Chondrocyte (in vitro differentiated cells): ENCODE data around the gene SLC9A9. TPM values are rescaled to one million over a fixed set of nuclear protein-coding genes. Genes with fewer than 3 reads are reported as not detected.

Experiments
- DNase-seq: peaks from one replicate; pipeline ENCODE4 v3.0.0; 2021; ENCODE audit warnings: mixed read lengths, low spot score
- H3K27ac Mint-ChIP-seq: one replicate; pipeline ENCODE4 v1.8.0; 2021; ENCODE audit warnings: mild to moderate bottlenecking, moderate library complexity, mixed read lengths; ENCODE audit not compliant: unreplicated experiment
- H3K27me3 Mint-ChIP-seq: 2 replicates; pipeline ENCODE4 v1.8.0; 2021; ENCODE audit warnings: low read depth, mixed read lengths
- H3K36me3 Mint-ChIP-seq: 2 replicates; pipeline ENCODE4 v1.8.0; 2021; ENCODE audit warnings: low read depth, mixed read lengths
- H3K4me1 Mint-ChIP-seq: 2 replicates; pipeline ENCODE4 v1.8.0; 2021; ENCODE audit warnings: low read depth, mild to moderate bottlenecking, mixed read lengths
- H3K4me3 Mint-ChIP-seq: one replicate; pipeline ENCODE4 v1.8.0; 2021; ENCODE audit warnings: mild to moderate bottlenecking, moderate library complexity, mixed read lengths; ENCODE audit not compliant: unreplicated experiment
- H3K9me3 Mint-ChIP-seq: 2 replicates; pipeline ENCODE4 v1.8.0; 2021; ENCODE audit warnings: low read depth, mixed read lengths
- total RNA-seq: library from RNA; stranded (reverse); gene quantifications from 3 replicates; pipeline ENCODE4 v1.2.1, GENCODE V29; 2021
- TF ChIP-seq, protein P1 (sequence below): fragments of 200-600 bp; sonication (generic); IDR thresholded peaks from 2 replicates; pipeline ENCODE4 v1.5.0; 2021; ENCODE audit warnings: antibody characterized with exemption, mild to moderate bottlenecking, moderate library complexity

Gene SLC9A9
- total RNA-seq, 1 donor from 2014 or later: 2.6 TPM

DNA sequence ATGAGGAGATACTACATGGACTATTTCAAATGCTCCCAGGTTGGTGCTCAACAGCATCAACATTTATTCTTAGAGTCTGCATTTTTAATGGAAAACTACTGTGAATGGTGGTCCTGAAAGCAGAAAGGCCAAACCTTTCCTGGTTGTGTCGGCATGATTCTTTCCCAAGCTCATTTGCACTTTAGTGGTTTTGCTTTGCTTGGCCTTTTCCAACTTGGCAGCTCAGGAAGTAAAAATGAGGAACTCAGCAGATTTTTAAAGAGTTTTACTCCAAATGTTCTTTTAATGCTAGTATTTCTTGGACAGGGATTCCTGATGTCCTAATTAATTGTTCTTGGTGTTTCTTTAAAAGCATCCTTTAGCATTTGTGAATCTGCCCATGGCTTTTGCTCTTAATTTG is 197.4 kb downstream of the SLC9A9 start:
- H3K36me3 Mint-ChIP-seq: peaks cover 3% of the 10 kb centered on the region
- TF ChIP-seq, protein P1, sequence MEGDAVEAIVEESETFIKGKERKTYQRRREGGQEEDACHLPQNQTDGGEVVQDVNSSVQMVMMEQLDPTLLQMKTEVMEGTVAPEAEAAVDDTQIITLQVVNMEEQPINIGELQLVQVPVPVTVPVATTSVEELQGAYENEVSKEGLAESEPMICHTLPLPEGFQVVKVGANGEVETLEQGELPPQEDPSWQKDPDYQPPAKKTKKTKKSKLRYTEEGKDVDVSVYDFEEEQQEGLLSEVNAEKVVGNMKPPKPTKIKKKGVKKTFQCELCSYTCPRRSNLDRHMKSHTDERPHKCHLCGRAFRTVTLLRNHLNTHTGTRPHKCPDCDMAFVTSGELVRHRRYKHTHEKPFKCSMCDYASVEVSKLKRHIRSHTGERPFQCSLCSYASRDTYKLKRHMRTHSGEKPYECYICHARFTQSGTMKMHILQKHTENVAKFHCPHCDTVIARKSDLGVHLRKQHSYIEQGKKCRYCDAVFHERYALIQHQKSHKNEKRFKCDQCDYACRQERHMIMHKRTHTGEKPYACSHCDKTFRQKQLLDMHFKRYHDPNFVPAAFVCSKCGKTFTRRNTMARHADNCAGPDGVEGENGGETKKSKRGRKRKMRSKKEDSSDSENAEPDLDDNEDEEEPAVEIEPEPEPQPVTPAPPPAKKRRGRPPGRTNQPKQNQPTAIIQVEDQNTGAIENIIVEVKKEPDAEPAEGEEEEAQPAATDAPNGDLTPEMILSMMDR: no peak
- DNase-seq: no peak
- H3K27ac Mint-ChIP-seq: no peak overlapping the region
- no peaks in the 10 kb centered on the region for H3K27me3 Mint-ChIP-seq
- no peak overlapping the region for H3K4me3 Mint-ChIP-seq
- no peaks in the 10 kb centered on the region for H3K9me3 Mint-ChIP-seq
- peaks cover 13% of the 10 kb centered on the region for H3K4me1 Mint-ChIP-seq

DNA sequence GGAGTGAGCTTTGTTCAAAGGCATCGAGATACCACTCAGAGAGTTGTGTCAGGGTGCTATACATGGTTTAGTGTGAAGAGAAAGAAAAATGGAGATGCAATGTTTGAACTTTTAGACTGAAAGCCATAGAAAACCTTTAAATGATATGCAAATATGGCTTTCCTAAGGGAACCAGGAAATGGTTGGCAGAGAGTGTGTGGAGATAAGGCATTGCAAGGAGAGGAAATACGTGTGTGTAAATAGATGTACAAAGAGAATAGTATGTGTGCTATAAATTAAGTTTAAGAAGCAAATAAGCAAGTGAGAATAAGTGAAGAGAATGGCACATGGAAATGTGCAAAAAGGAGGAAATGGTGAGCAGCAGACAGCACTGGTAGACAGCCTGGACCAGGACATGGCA is 198.1 kb downstream of the SLC9A9 start:
- TF ChIP-seq, protein P1: no peak
- Mint-ChIP-seq H3K4me3 (no peak overlapping the region), H3K4me1 (peaks cover 13% of the 10 kb centered on the region), H3K36me3 (peaks cover 3% of the 10 kb centered on the region), H3K27ac (no peak overlapping the region), H3K27me3 (no peaks in the 10 kb centered on the region), H3K9me3 (no peaks in the 10 kb centered on the region)
- DNase-seq: no peak

DNA sequence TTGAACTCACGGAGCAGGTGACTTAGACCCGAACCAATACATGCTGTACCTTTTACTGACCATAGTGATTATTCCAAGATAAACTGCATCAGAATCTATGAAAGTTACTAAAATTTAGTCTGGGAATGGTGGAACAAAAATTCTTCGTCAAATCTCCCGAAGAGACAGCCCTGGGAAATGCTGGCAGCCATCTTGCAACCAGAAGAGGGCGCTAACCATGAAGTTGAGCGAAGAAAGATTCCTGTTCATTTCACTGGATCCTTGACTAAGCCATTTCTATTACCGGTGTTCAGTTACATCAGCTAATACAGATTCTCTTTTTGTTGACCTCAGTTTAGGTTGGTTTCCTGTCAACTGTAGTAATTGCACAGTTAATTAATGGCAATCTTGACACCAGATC is 199.6 kb downstream of the SLC9A9 start:
- no peak for DNase-seq
- Mint-ChIP-seq H3K27me3 (no peaks in the 10 kb centered on the region), H3K27ac (no peak overlapping the region), H3K4me3 (no peak overlapping the region), H3K36me3 (peaks cover 3% of the 10 kb centered on the region), H3K9me3 (no peaks in the 10 kb centered on the region), H3K4me1 (peaks cover 17% of the 10 kb centered on the region)
- TF ChIP-seq, protein P1: peak; percentile 65

DNA sequence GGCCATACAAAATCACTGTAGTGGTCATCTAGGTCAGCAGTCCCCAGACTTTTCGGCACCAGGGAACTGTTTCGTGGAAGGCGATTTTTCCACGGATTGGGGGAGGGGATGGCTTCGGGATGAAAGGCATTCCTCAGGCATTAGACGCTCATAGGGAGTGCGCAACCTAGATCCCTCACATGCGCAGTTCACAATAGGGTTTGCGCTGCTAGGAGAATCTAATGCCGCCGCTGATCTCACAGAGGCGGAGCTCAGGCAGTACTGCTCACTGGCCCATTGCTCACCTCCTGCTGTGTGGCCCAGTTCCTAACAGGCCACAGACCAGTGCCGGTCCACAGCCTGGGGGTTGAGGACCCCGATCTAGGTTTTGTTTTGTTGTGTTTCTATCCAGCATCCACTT is 200.1 kb downstream of the SLC9A9 start:
- Mint-ChIP-seq H3K9me3 (no peaks in the 10 kb centered on the region), H3K27ac (no peak overlapping the region), H3K36me3 (peaks cover 3% of the 10 kb centered on the region), H3K4me1 (peaks cover 20% of the 10 kb centered on the region), H3K4me3 (no peak overlapping the region), H3K27me3 (no peaks in the 10 kb centered on the region)
- DNase-seq: no peak
- TF ChIP-seq, protein P1: no peak

DNA sequence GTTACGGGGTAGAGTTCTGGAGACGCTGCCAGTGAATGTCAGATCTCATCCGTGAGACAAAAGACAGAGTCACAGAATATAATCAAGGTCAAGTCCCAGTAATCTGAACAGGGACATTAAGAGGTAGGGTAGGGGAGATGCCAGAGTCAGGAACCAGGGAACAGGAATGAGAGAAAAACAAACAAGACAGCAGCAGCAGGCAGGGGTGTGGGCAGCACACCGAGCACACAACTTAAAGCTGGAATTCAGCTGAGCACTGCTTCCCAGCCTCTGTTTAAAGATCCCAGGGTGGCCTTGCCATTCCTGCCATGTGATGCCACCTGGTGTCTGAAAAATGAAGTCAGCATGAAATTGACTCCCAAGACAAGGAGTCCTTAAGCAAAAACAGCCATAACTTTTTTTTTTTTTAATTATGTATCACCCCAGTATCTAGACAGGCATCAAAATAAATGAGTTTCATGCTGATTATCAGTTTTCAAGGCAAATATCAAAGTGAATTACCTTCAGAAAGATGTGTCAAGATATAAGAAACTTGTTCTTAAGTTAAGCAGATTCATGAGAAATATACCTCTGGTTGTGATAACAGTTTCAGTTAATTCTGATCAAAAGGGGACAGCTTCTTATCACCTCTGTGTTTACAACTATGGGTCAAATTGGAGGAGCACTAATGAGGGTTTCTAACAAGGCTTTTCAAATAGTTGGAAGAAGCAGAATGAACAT is 203.7 kb downstream of the SLC9A9 start:
- peak overlapping the region; percentile 88 for H3K27ac Mint-ChIP-seq
- no peaks in the 10 kb centered on the region for H3K27me3 Mint-ChIP-seq
- H3K4me3 Mint-ChIP-seq: peak overlapping the region; percentile 17
- H3K36me3 Mint-ChIP-seq: no peaks in the 10 kb centered on the region
- no peak for DNase-seq
- TF ChIP-seq, protein P1: peak; percentile 91
- H3K4me1 Mint-ChIP-seq: peaks cover 17% of the 10 kb centered on the region
- peaks cover 4% of the 10 kb centered on the region for H3K9me3 Mint-ChIP-seq
